Adipose tissue (tissue), 3 donors: Measurements from ENCODE around the gene NSUN5. TPM values are rescaled to one million over a fixed set of nuclear protein-coding genes. Genes with fewer than 3 reads are reported as not detected.
"Not testable (repeated sequence)": the region's sequence is repeated elsewhere in the genome, so short reads cannot be mapped to it uniquely, and the experiment has no call there.

Experiments
- H3K27ac ChIP-seq: one replicate; pipeline ENCODE4 v1.5.1; 2013; ENCODE audit warnings: low read depth, low read length
- WGBS, 3 donors: extraction: QIAGEN DNeasy Blood & Tissue Kit; methylation state at CpG; one replicate each; pipeline ENCODE4 v1.1.7; 2013; 5-methylcytosine and 5-hydroxymethylcytosine counted together
- polyA plus RNA-seq, 3 donors: library from polyadenylated mRNA; stranded (reverse); fragments of 200-250 nt; gene quantifications; one replicate each; pipeline ENCODE4 v1.2.3, GENCODE V29; 2013
- donor health status: healthy with polysubstance abuse.
- donor health status: Bipolar disorder and iron deficiency.
- donor health status: healthy.

Gene NSUN5
- polyA plus RNA-seq, 3 donors, result 11.4 to 27.5 (median 23.0) TPM

GRCh38 chr7:73304612-73305387 lies 3.8 kb downstream of the NSUN5 start:
- WGBS, 3 donors, result 69 to 88% (median 73%) methylated on average over 10 to 12 of the region's 15 CpGs
- H3K27ac ChIP-seq, result not testable (repeated sequence)

DNA sequence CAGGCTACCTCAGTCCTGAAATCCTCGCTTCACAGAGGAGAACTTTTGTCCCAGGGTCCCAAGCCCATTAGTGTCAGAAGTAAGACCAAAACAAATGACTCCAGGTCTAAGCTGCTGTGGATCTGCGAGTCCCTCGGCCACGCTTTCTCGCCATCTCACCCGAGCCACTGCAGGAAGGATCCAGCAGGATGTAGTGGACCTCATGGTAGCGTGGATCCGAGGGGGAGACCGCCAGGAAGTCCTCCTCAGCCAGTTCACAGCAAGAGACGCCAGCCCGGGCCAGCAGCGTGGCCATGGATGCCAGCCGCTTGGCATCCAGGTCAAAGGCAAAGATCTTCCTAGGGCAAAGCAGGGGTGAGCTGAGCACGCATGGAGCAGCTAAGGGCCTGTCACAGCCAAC lies 4.6 kb downstream of the NSUN5 start:
- 84 to 97% (median 90%) methylated on average over 14 of the region's 14 CpGs for WGBS, 3 donors
- no peak overlapping the region for H3K27ac ChIP-seq

GRCh38 chr7:73303546-73303945 lies 5.1 kb downstream of the NSUN5 start:
- WGBS, 3 donors, result 88 to 93% (median 91%) methylated on average over 24 to 26 of the region's 26 CpGs
- no peak overlapping the region for H3K27ac ChIP-seq

GRCh38 chr7:73302846-73303245 lies 5.8 kb downstream of the NSUN5 start:
- 90 to 96% (median 92%) methylated on average over 10 of the region's 10 CpGs for WGBS, 3 donors

GRCh38 chr7:73301108-73301507 lies 7.5 kb downstream of the NSUN5 start:
- WGBS, 3 donors, result 72 to 87% (median 81%) methylated on average over 9 of the region's 14 CpGs
- not testable (repeated sequence) for H3K27ac ChIP-seq

More at GRCh38 chr7:73302846-73303245, 5.8 kb downstream of the NSUN5 start:
- not testable (repeated sequence) for H3K27ac ChIP-seq

DNA sequence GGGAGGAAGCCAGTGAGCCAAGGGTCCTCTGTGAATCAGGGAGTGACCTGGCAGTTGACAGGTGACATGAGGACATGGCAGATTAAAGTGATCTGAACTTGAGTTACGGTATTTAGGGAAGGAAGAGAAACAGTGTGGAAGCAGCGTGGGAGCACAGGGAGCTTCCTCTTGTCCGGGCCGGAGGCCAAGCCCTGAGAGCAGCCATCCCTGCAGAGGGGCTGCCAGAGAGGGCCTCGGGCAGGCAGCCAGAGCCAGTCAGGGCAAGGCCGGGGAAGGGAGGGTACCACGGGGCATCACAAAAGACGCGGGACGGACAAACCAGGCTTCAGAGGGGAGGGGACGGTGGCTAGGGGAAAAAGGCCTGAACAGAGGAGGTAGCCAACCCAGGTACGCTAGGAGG lies 8.8 kb downstream of the NSUN5 start:
- not testable (repeated sequence) for H3K27ac ChIP-seq
- 9 to 81% (median 13%) methylated on average over 6 to 8 of the region's 12 CpGs for WGBS, 3 donors

GRCh38 chr7:73297706-73298105 lies 10.9 kb downstream of the NSUN5 start:
- WGBS, 3 donors, result 85 to 97% (median 94%) methylated on average over 15 to 26 of the region's 27 CpGs

GRCh38 chr7:73297235-73297634 lies 11.4 kb downstream of the NSUN5 start:
- no CpG with 5 or more reads among the region's 13 CpGs for WGBS, 3 donors
- not testable (repeated sequence) for H3K27ac ChIP-seq

More at GRCh38 chr7:73297706-73298105, 10.9 kb downstream of the NSUN5 start:
- H3K27ac ChIP-seq, result not testable (repeated sequence)

DNA sequence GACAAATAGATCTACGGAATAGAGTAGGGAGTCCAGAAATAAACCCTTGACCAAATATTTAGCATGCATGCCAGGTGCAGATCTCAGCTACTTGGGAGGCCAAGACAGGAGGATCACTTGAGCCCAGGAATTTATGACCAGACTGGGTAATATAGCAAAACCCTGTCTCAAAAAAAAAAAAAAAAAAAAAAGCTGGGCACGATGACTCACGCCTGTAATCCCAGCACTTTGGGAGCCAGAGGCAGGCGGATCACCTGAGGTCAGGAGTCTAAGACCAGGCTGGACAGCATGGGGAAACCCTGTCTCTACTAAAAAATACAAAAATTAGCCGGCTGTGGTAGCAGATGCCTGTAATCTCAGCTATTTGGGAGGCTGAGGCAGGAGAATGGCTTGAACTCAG lies 31.4 kb downstream of the NSUN5 start:
- 50 to 83% (median 76%) methylated on average over 1 of the region's 5 CpGs for WGBS, 3 donors
- H3K27ac ChIP-seq, result not testable (repeated sequence)

DNA sequence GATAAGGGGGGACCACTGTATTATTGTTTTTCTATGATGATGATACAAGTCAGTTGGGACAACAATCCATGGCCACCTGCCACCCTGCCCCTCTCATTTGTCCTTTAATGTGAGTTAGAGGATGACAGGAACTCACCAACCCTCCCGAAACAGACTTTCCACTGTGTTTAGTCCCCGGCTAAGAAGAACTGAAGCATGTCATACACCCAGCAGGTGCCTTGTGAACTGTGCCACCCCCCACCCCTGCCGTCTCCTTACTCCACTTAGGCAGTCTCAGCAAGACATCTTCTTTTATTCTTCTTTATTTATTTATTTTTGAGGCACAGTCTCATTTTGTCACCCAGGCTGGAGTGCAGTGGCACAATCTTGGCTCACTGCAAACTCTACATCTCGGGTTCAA lies 40.8 kb downstream of the NSUN5 start:
- 85 to 94% (median 93%) methylated on average over 3 of the region's 4 CpGs for WGBS, 3 donors
- H3K27ac ChIP-seq, result not testable (repeated sequence)

- WGBS, 3 donors, result no CpG with 5 or more reads among the region's 22 CpGs
- H3K27ac ChIP-seq, result not testable (repeated sequence)
Measured at GRCh38 chr7:73266719-73267368, 41.8 kb downstream of the NSUN5 start.

- 20% methylated on average over 1 of the region's 2 CpGs; no CpG with 5 or more reads in 2 of the 3 donors for WGBS, 3 donors
- not testable (repeated sequence) for H3K27ac ChIP-seq
Measured at GRCh38 chr7:73262416-73262815, 46.2 kb downstream of the NSUN5 start.

Other genes starting within 250 kb of the NSUN5 start
- not detected for gene SPDYE9, start 222.8 kb downstream of the NSUN5 start, polyA plus RNA-seq
- 10 to 100 TPM in 1 of 3 donors, 1 to 10 TPM in 2; 1.2 to 13.8 (median 4.1) TPM for gene TRIM50, start 19.3 kb upstream of the NSUN5 start, polyA plus RNA-seq
- gene FKBP6, start 19.3 kb upstream of the NSUN5 start, polyA plus RNA-seq, result under 1 TPM in 1 of 3 donors, not detected in 2; 0.03 TPM
- 1 to 10 TPM in 1 of 3 donors, under 1 TPM in 2; 0.22 to 1.3 (median 0.40) TPM for gene FZD9, start 125.0 kb upstream of the NSUN5 start, polyA plus RNA-seq
- gene BAZ1B, start 213.5 kb upstream of the NSUN5 start, polyA plus RNA-seq, result 10 to 100 TPM; 10.8 to 31.0 (median 20.1) TPM
- gene BCL7B, start 248.9 kb upstream of the NSUN5 start, polyA plus RNA-seq, result 10 to 100 TPM; 20.8 to 70.4 (median 68.8) TPM